ENCODE results near the gene ITPKC.

- TF ChIP-seq, protein P1, sequence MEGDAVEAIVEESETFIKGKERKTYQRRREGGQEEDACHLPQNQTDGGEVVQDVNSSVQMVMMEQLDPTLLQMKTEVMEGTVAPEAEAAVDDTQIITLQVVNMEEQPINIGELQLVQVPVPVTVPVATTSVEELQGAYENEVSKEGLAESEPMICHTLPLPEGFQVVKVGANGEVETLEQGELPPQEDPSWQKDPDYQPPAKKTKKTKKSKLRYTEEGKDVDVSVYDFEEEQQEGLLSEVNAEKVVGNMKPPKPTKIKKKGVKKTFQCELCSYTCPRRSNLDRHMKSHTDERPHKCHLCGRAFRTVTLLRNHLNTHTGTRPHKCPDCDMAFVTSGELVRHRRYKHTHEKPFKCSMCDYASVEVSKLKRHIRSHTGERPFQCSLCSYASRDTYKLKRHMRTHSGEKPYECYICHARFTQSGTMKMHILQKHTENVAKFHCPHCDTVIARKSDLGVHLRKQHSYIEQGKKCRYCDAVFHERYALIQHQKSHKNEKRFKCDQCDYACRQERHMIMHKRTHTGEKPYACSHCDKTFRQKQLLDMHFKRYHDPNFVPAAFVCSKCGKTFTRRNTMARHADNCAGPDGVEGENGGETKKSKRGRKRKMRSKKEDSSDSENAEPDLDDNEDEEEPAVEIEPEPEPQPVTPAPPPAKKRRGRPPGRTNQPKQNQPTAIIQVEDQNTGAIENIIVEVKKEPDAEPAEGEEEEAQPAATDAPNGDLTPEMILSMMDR (conservative IDR thresholded peaks at IDR 0.05; ENCODE audit: low read length), result no peak
- TF ChIP-seq EZH2phosphoT487 (IDR thresholded peaks at IDR 0.05; ENCODE audit: borderline replicate concordance, low read depth, low read length), result no peak
Observed at GRCh38 chr19:40721140-40721486, 4.2 kb downstream of the ITPKC start.
